ENCODE data around the gene TRHDE.

TRHDE gene

GRCh38 chr12:72272731-72273498, 745 bp downstream of the TRHDE start:
- H3K4me3 ChIP-seq (ENCODE audit: control insufficient read depth, low read depth, low read length) = peak overlapping the region; percentile 60
- no peak for DNase-seq (ENCODE audit: low read depth)
- no peak for TF ChIP-seq CTCF (IDR thresholded peaks at IDR 0.05; ENCODE audit: control insufficient read depth, insufficient read depth, low read depth, low read length, missing control alignments)

GRCh38 chr12:72273499-72273837, 1.3 kb downstream of the TRHDE start:
- TF ChIP-seq CTCF (IDR thresholded peaks at IDR 0.05; ENCODE audit: control insufficient read depth, insufficient read depth, low read depth, low read length, missing control alignments) = no peak
- H3K4me3 ChIP-seq (ENCODE audit: control insufficient read depth, low read depth, low read length) = peak overlapping the region; percentile 60
- no peak for DNase-seq (ENCODE audit: low read depth)

GRCh38 chr12:72273851-72274351, 1.7 kb downstream of the TRHDE start:
- TF ChIP-seq CTCF (IDR thresholded peaks at IDR 0.05; ENCODE audit: control insufficient read depth, insufficient read depth, low read depth, low read length, missing control alignments) = no peak
- peak overlapping the region; percentile 60 for H3K4me3 ChIP-seq (ENCODE audit: control insufficient read depth, low read depth, low read length)
- DNase-seq (ENCODE audit: low read depth) = no peak

- TF ChIP-seq CTCF (IDR thresholded peaks at IDR 0.05; ENCODE audit: control insufficient read depth, insufficient read depth, low read depth, low read length, missing control alignments) = no peak
- H3K4me3 ChIP-seq (ENCODE audit: control insufficient read depth, low read depth, low read length) = peak overlapping the region; percentile 60
- peak; percentile 52 for DNase-seq (ENCODE audit: low read depth)
Observed at GRCh38 chr12:72274931-72275330, 2.8 kb downstream of the TRHDE start.

GRCh38 chr12:72275526-72275925, 3.4 kb downstream of the TRHDE start:
- TF ChIP-seq CTCF (IDR thresholded peaks at IDR 0.05; ENCODE audit: control insufficient read depth, insufficient read depth, low read depth, low read length, missing control alignments) = no peak
- H3K4me3 ChIP-seq (ENCODE audit: control insufficient read depth, low read depth, low read length) = no peak overlapping the region
- no peak for DNase-seq (ENCODE audit: low read depth)

- TF ChIP-seq CTCF (IDR thresholded peaks at IDR 0.05; ENCODE audit: control insufficient read depth, insufficient read depth, low read depth, low read length, missing control alignments) = no peak
Observed at GRCh38 chr12:72276181-72276805, 4.1 kb downstream of the TRHDE start.

More at GRCh38 chr12:72276181-72276805, 4.1 kb downstream of the TRHDE start:
- no peak for DNase-seq (ENCODE audit: low read depth)
- H3K4me3 ChIP-seq (ENCODE audit: control insufficient read depth, low read depth, low read length) = no peak overlapping the region

Data from AG09309 (cell line).